ENCODE data around the gene CMIP. TPM values are rescaled to one million over a fixed set of nuclear protein-coding genes. Genes with fewer than 3 reads are reported as not detected.

CMIP gene
- total RNA-seq, 1 donor from 2014 or later: 163 TPM

DNA sequence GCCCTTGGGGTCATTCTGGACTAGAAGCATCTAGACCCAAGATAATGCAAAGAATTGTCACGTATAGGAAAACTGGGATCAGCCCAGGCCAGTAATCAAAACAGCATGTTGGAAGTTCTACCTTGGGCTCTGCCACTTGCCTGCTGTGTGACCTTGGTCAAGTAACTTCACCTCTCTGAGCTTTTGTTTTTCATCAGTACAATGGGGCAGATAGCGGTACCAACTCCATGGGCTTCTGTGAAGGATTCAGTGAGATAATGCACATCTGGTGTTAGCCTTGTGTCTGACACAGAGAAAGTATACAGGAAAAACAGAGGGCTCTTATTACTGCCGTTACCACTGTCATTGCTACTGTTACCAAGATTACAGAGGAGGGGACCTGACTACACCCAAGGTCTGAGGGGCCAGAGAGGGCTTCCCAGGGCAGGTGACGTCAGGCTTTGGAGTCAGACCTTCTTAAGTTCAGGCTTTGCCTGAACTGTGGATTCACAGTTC, 24.6 kb downstream of the CMIP start:
- H3K27ac Mint-ChIP-seq (ENCODE audit: unreplicated experiment): no peak overlapping the region
- TF ChIP-seq, protein P1, sequence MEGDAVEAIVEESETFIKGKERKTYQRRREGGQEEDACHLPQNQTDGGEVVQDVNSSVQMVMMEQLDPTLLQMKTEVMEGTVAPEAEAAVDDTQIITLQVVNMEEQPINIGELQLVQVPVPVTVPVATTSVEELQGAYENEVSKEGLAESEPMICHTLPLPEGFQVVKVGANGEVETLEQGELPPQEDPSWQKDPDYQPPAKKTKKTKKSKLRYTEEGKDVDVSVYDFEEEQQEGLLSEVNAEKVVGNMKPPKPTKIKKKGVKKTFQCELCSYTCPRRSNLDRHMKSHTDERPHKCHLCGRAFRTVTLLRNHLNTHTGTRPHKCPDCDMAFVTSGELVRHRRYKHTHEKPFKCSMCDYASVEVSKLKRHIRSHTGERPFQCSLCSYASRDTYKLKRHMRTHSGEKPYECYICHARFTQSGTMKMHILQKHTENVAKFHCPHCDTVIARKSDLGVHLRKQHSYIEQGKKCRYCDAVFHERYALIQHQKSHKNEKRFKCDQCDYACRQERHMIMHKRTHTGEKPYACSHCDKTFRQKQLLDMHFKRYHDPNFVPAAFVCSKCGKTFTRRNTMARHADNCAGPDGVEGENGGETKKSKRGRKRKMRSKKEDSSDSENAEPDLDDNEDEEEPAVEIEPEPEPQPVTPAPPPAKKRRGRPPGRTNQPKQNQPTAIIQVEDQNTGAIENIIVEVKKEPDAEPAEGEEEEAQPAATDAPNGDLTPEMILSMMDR (IDR thresholded peaks at IDR 0.05; ENCODE audit: partially characterized antibody, unreplicated experiment): no peak
- H3K4me1 Mint-ChIP-seq (ENCODE audit: low read depth, unreplicated experiment): peaks cover 29% of the 10 kb centered on the region
- no peaks in the 10 kb centered on the region for H3K36me3 Mint-ChIP-seq (ENCODE audit: unreplicated experiment)
- H3K27me3 Mint-ChIP-seq (ENCODE audit: unreplicated experiment): peaks cover 10% of the 10 kb centered on the region
- peaks cover 6% of the 10 kb centered on the region for H3K9me3 Mint-ChIP-seq (ENCODE audit: unreplicated experiment)
- H3K4me3 Mint-ChIP-seq (ENCODE audit: unreplicated experiment): no peak overlapping the region
- DNase-seq: no peak

DNA sequence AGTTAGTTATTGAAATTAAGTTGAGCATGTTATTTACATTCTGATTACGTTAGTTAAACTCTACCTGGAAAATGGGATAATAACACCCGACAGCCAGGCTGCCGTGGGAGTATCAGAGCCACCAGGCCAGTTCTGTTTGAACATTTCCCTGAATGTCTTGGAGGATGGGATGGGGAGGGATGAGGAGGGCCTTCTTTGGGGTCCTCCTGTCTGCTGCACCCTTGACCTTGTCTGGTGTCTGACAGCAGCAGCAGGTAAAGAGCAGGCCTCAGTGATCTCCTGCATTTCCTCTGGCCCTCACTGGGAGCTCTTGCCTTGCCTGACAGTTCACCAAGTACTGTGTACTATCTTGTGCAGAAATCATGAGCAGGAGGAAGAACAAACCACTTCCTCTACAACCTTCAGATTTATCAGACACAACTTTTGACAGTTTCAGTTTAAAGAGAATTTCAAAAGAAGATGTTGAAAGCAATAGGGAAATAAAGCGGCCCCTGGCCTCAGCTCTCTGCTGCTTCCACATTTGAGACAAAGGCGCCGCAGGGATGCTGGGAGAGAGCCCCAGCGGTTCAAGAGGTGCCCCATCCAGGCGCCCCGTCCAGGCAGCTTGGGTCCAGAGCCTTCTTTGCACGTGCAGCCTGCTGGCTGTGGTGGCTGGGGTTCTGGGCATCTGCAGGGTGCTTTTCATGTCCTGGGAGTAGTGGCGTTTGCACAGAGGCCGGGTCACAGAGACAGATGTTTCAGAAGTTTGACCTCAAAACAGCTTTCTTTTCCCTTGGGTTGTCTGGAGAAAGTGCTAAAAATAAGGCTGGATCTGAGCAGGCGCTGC, 25.3 kb downstream of the CMIP start:
- Mint-ChIP-seq H3K27ac (ENCODE audit: unreplicated experiment) (no peak overlapping the region), H3K36me3 (ENCODE audit: unreplicated experiment) (no peaks in the 10 kb centered on the region), H3K27me3 (ENCODE audit: unreplicated experiment) (peaks cover 6% of the 10 kb centered on the region), H3K4me1 (ENCODE audit: low read depth, unreplicated experiment) (peaks cover 29% of the 10 kb centered on the region), H3K4me3 (ENCODE audit: unreplicated experiment) (no peak overlapping the region), H3K9me3 (ENCODE audit: unreplicated experiment) (peaks cover 3% of the 10 kb centered on the region)
- DNase-seq: no peak
- TF ChIP-seq, protein P1 (IDR thresholded peaks at IDR 0.05; ENCODE audit: partially characterized antibody, unreplicated experiment): no peak

DNA sequence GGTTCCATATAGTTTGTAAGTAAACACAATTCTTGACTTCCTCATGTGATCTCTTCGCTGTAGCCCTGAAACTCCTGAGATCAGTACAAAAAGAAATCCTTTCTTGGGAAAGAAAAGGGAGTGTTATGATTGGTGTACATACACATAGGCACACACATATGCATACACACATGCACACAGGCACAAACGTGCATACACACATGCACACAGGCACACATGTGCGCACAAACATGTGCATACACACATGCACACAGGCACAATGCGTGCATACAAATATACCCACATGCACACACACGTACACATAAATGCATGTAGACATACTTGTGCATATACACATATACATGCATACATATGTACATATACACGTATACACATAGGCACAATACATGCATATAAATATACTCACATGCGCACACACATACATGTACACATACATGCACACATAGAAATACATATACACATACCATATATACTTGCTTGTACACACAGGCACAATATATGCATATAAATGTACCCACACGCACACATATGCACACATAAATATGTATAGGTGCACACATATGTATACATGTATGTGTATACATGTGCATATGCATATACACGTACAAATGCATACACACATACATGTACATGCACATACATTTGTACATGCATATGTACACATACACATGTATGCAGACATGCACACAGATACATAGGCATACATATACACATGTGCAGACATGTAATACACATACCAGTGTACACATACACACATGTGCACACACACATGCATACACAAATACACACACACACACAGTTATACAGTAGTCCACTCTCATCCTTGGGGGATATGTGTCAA, 26.4 kb downstream of the CMIP start:
- H3K9me3 Mint-ChIP-seq (ENCODE audit: unreplicated experiment): peaks cover 3% of the 10 kb centered on the region
- peaks cover 27% of the 10 kb centered on the region for H3K4me1 Mint-ChIP-seq (ENCODE audit: low read depth, unreplicated experiment)
- H3K27me3 Mint-ChIP-seq (ENCODE audit: unreplicated experiment): peaks cover 7% of the 10 kb centered on the region
- H3K27ac Mint-ChIP-seq (ENCODE audit: unreplicated experiment): no peak overlapping the region
- no peak overlapping the region for H3K4me3 Mint-ChIP-seq (ENCODE audit: unreplicated experiment)
- H3K36me3 Mint-ChIP-seq (ENCODE audit: unreplicated experiment): peaks cover 2% of the 10 kb centered on the region
- TF ChIP-seq, protein P1 (IDR thresholded peaks at IDR 0.05; ENCODE audit: partially characterized antibody, unreplicated experiment): no peak
- no peak for DNase-seq

DNA sequence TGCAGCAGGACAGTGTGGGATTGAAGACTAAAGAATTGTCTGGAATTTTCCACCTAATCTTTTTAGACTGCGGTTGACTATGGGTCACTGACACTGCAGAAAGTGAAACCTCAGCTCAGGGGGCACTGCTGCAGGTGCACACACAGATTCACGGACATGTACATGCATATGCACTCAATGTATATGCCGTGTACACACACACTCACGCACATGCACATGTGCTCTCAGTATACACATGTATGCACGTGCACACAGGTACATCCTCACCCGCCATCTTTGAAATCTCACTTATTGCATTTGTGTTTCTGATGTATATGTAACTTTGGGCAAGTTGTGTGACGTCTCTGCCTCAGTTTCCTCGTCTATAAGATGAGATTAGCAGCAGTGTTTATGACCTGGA, 27.3 kb downstream of the CMIP start:
- Mint-ChIP-seq H3K4me1 (ENCODE audit: low read depth, unreplicated experiment) (peaks cover 25% of the 10 kb centered on the region), H3K36me3 (ENCODE audit: unreplicated experiment) (peaks cover 10% of the 10 kb centered on the region), H3K4me3 (ENCODE audit: unreplicated experiment) (no peak overlapping the region), H3K27ac (ENCODE audit: unreplicated experiment) (no peak overlapping the region), H3K9me3 (ENCODE audit: unreplicated experiment) (peaks cover 3% of the 10 kb centered on the region), H3K27me3 (ENCODE audit: unreplicated experiment) (peaks cover 10% of the 10 kb centered on the region)
- no peak for DNase-seq
- TF ChIP-seq, protein P1 (IDR thresholded peaks at IDR 0.05; ENCODE audit: partially characterized antibody, unreplicated experiment): no peak

All from glutamatergic neuron (in vitro differentiated cells).